WTC11 (cell line): ENCODE measurements around the gene BOLL. TPM values are rescaled to one million over a fixed set of nuclear protein-coding genes. Genes with fewer than 3 reads are reported as not detected.

ENCODE experiments used
- ATAC-seq: fragments of 200-7000 bp; cut with Tn5 transposase; 2 replicates; pipeline ENCODE4 v1.10.0; 2021; ENCODE audit warnings: mild to moderate bottlenecking, moderate library complexity
- CTCF ChIA-PET: fragments of 300-600 bp; sonication (Branson Sonifier 250); formaldehyde crosslinking; loops from one replicate; lab custom pipeline; 2021; ENCODE audit warnings: antibody characterized with exemption; lab: Charles Lee
- POLR2A ChIA-PET: fragments of 350-600 bp; sonication (Branson Sonifier 250); formaldehyde crosslinking; loops from one replicate; lab custom pipeline; 2021; ENCODE audit warnings: antibody characterized with exemption; lab: Charles Lee
- DNase-seq: peaks from one replicate; pipeline ENCODE4 v3.0.0; 2021; ENCODE audit warnings: low spot score
- H3K27ac Mint-ChIP-seq: 2 replicates; pipeline ENCODE4 v1.8.0; 2021; ENCODE audit warnings: mixed read lengths
- H3K27me3 Mint-ChIP-seq: 2 replicates; pipeline ENCODE4 v1.8.0; 2021; ENCODE audit warnings: low read depth, mild to moderate bottlenecking, moderate library complexity, mixed read lengths
- H3K36me3 Mint-ChIP-seq: 2 replicates; pipeline ENCODE4 v1.8.0; 2021; ENCODE audit warnings: mixed read lengths
- H3K4me1 Mint-ChIP-seq: 2 replicates; pipeline ENCODE4 v1.8.0; 2022; ENCODE audit warnings: mixed read lengths
- H3K4me3 Mint-ChIP-seq: 2 replicates; pipeline ENCODE4 v1.8.0; 2021; ENCODE audit warnings: mild to moderate bottlenecking, moderate library complexity, mixed read lengths
- H3K9me3 Mint-ChIP-seq: 2 replicates; pipeline ENCODE4 v1.8.0; 2021; ENCODE audit warnings: mixed read lengths
- ATF1 ChIP-seq: sonication (generic); formaldehyde crosslinking; IDR thresholded peaks from 2 replicates; pipeline ENCODE4 v1.8.1; 2023; ENCODE audit warnings: mild to moderate bottlenecking, moderate library complexity, missing genetic modification reagents
- CREB1 ChIP-seq: sonication (generic); formaldehyde crosslinking; IDR thresholded peaks from 2 replicates; pipeline ENCODE4 v1.8.0; 2023; ENCODE audit warnings: mild to moderate bottlenecking, missing genetic modification reagents
- CREM ChIP-seq: sonication (generic); formaldehyde crosslinking; IDR thresholded peaks from 2 replicates; pipeline ENCODE4 v1.8.1; 2022; ENCODE audit warnings: mild to moderate bottlenecking, missing genetic modification reagents, moderate library complexity
- ELF4 ChIP-seq: sonication (generic); formaldehyde crosslinking; IDR thresholded peaks from 2 replicates; pipeline ENCODE4 v1.8.1; 2022; ENCODE audit warnings: low read depth, mild to moderate bottlenecking, moderate library complexity, missing genetic modification reagents
- GRHL2 ChIP-seq: fragments of 250-450 bp; sonication (Bioruptor Pico); IDR thresholded peaks from 2 replicates; pipeline ENCODE4 v1.8.0; 2022; ENCODE audit warnings: mild to moderate bottlenecking, moderate library complexity; ENCODE audit not compliant: insufficient replicate concordance, severe bottlenecking
- HMGA2 ChIP-seq: fragments of 250-450 bp; sonication (Bioruptor Pico); IDR thresholded peaks from 2 replicates; pipeline ENCODE4 v1.4.0; 2021; ENCODE audit warnings: mild to moderate bottlenecking, moderate library complexity
- KAT7 ChIP-seq: sonication (generic); formaldehyde crosslinking; IDR thresholded peaks from 2 replicates; pipeline ENCODE4 v1.8.1; 2023; ENCODE audit warnings: missing genetic modification reagents, mild to moderate bottlenecking, borderline replicate concordance
- MXD4 ChIP-seq: fragments of 250-450 bp; sonication (Bioruptor Pico); IDR thresholded peaks from 2 replicates; pipeline ENCODE4 v1.8.0; 2021; ENCODE audit warnings: mild to moderate bottlenecking, moderate library complexity, borderline replicate concordance
- NR1H2 ChIP-seq: sonication (generic); formaldehyde crosslinking; IDR thresholded peaks from 2 replicates; pipeline ENCODE4 v1.9.0; 2021; ENCODE audit warnings: mild to moderate bottlenecking, moderate library complexity, missing genetic modification reagents
- RELA ChIP-seq: sonication (generic); formaldehyde crosslinking; IDR thresholded peaks from 2 replicates; pipeline ENCODE4 v1.8.1; 2022; ENCODE audit warnings: missing genetic modification reagents, mild to moderate bottlenecking, borderline replicate concordance
- TCF7 ChIP-seq: sonication (generic); formaldehyde crosslinking; IDR thresholded peaks from 2 replicates; pipeline ENCODE4 v1.8.0; 2022; ENCODE audit warnings: mild to moderate bottlenecking, low read depth, missing genetic modification reagents, moderate library complexity
- TEAD1 ChIP-seq: sonication (generic); formaldehyde crosslinking; IDR thresholded peaks from 2 replicates; pipeline ENCODE4 v1.8.0; 2022; ENCODE audit warnings: mild to moderate bottlenecking, missing genetic modification reagents
- TEAD4 ChIP-seq: sonication (generic); formaldehyde crosslinking; IDR thresholded peaks from 2 replicates; pipeline ENCODE4 v1.8.0; 2022; ENCODE audit warnings: mild to moderate bottlenecking, missing genetic modification reagents
- ZNF138 ChIP-seq: sonication (generic); formaldehyde crosslinking; conservative IDR thresholded peaks from 2 replicates; pipeline ENCODE4 v1.8.1; 2022; ENCODE audit warnings: mild to moderate bottlenecking, moderate library complexity, missing genetic modification reagents
- ZNF219 ChIP-seq: sonication (generic); formaldehyde crosslinking; IDR thresholded peaks from 2 replicates; pipeline ENCODE4 v1.8.0; 2023; ENCODE audit warnings: missing genetic modification reagents, mild to moderate bottlenecking, borderline replicate concordance
- ZNF317 ChIP-seq: sonication (generic); formaldehyde crosslinking; IDR thresholded peaks from 2 replicates; pipeline ENCODE4 v1.8.1; 2023; ENCODE audit warnings: low read depth, mild to moderate bottlenecking, moderate library complexity, missing genetic modification reagents, borderline replicate concordance
- total RNA-seq: library from RNA; stranded (reverse); gene quantifications from 3 replicates; pipeline ENCODE4 v1.2.3, GENCODE V29; 2021
- TF ChIP-seq, protein P1 (sequence below): sonication (generic); formaldehyde crosslinking; conservative IDR thresholded peaks from 2 replicates; pipeline ENCODE4 v1.8.1; 2022; ENCODE audit warnings: mild to moderate bottlenecking, missing genetic modification reagents
- TF ChIP-seq, protein P2 (sequence below): sonication (generic); formaldehyde crosslinking; IDR thresholded peaks from 2 replicates; pipeline ENCODE4 v1.8.0; 2022; ENCODE audit warnings: missing genetic modification reagents
- TF ChIP-seq, protein P3 (sequence below): sonication (generic); formaldehyde crosslinking; IDR thresholded peaks from 2 replicates; pipeline ENCODE4 v1.8.1; 2023; ENCODE audit warnings: mild to moderate bottlenecking, missing genetic modification reagents
- TF ChIP-seq, protein P4 (sequence below): sonication (generic); formaldehyde crosslinking; IDR thresholded peaks from 2 replicates; pipeline ENCODE4 v1.8.0; 2022; ENCODE audit warnings: mild to moderate bottlenecking, missing genetic modification reagents
- TF ChIP-seq, protein P5 (sequence below): sonication (generic); formaldehyde crosslinking; IDR thresholded peaks from 2 replicates; pipeline ENCODE4 v1.8.1; 2023; ENCODE audit warnings: mild to moderate bottlenecking, moderate library complexity, missing genetic modification reagents
- TF ChIP-seq, protein P6 (sequence below): sonication (generic); formaldehyde crosslinking; IDR thresholded peaks from 2 replicates; pipeline ENCODE4 v1.8.0; 2023; ENCODE audit warnings: missing genetic modification reagents

The BOLL gene
- total RNA-seq, 1 experiment from 2014 or later, result 0.13 TPM

DNA sequence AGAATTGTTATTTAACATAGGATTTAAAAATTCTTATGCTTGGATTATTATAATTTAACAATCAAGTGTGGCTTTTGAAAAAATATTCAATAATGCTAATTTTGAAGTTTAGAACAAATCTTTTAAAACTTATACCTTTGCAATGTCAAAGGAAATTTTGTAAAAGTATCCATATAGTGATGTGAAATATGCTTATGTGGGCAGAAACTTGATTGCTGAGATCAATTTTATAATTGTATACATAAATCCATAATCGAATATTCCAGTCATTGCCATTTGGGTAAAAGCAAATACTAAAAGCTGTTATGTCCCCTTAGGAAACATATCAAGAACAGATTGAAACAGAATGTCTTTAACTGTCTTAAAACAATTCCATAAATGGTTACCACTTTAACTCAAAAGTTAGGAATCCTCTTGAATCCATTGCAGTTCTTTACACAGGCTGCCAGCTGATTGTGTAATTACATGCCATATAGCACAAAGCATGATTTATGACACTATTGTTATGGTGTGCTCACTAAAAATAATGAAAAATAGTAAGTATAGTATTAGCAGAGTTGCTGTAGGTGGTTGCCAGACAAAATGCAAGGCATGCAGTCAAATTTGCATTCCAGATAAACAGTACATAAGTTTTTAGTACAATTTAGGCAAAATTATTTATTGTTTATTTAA is 43.5 kb upstream of the BOLL start:
- ChIA-PET CTCF (no interaction called here), POLR2A (no interaction called here)
- Mint-ChIP-seq H3K27me3 (no peaks in the 10 kb centered on the region), H3K4me3 (no peak overlapping the region), H3K36me3 (no peaks in the 10 kb centered on the region), H3K9me3 (peaks cover 6% of the 10 kb centered on the region; the same call in 1 of the 2 replicates), H3K4me1 (peaks cover 11% of the 10 kb centered on the region), H3K27ac (no peak overlapping the region)
- ATAC-seq, result no peak
- TF ChIP-seq TCF7 (CRISPR knock-in tag), result no peak
- no peak for TF ChIP-seq KAT7 (CRISPR knock-in tag)
- TF ChIP-seq ZNF317 (CRISPR knock-in tag), result no peak
- TF ChIP-seq GRHL2 (CRISPR knock-in tag), result no peak
- TF ChIP-seq HMGA2 (CRISPR knock-in tag), result no peak
- TF ChIP-seq ZNF138 (CRISPR knock-in tag), result no peak
- TF ChIP-seq, protein P1, sequence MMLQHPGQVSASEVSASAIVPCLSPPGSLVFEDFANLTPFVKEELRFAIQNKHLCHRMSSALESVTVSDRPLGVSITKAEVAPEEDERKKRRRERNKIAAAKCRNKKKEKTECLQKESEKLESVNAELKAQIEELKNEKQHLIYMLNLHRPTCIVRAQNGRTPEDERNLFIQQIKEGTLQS (CRISPR knock-in tag), result no peak
- TF ChIP-seq NR1H2 (CRISPR knock-in tag), result no peak
- no peak for TF ChIP-seq CREB1 (CRISPR knock-in tag)
- TF ChIP-seq, protein P2, sequence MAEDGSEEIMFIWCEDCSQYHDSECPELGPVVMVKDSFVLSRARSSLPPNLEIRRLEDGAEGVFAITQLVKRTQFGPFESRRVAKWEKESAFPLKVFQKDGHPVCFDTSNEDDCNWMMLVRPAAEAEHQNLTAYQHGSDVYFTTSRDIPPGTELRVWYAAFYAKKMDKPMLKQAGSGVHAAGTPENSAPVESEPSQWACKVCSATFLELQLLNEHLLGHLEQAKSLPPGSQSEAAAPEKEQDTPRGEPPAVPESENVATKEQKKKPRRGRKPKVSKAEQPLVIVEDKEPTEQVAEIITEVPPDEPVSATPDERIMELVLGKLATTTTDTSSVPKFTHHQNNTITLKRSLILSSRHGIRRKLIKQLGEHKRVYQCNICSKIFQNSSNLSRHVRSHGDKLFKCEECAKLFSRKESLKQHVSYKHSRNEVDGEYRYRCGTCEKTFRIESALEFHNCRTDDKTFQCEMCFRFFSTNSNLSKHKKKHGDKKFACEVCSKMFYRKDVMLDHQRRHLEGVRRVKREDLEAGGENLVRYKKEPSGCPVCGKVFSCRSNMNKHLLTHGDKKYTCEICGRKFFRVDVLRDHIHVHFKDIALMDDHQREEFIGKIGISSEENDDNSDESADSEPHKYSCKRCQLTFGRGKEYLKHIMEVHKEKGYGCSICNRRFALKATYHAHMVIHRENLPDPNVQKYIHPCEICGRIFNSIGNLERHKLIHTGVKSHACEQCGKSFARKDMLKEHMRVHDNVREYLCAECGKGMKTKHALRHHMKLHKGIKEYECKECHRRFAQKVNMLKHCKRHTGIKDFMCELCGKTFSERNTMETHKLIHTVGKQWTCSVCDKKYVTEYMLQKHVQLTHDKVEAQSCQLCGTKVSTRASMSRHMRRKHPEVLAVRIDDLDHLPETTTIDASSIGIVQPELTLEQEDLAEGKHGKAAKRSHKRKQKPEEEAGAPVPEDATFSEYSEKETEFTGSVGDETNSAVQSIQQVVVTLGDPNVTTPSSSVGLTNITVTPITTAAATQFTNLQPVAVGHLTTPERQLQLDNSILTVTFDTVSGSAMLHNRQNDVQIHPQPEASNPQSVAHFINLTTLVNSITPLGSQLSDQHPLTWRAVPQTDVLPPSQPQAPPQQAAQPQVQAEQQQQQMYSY (CRISPR knock-in tag), result no peak
- TF ChIP-seq ELF4 (CRISPR knock-in tag), result no peak
- TF ChIP-seq MXD4 (CRISPR knock-in tag), result no peak
- TF ChIP-seq RELA (CRISPR knock-in tag), result no peak
- TF ChIP-seq, protein P3, sequence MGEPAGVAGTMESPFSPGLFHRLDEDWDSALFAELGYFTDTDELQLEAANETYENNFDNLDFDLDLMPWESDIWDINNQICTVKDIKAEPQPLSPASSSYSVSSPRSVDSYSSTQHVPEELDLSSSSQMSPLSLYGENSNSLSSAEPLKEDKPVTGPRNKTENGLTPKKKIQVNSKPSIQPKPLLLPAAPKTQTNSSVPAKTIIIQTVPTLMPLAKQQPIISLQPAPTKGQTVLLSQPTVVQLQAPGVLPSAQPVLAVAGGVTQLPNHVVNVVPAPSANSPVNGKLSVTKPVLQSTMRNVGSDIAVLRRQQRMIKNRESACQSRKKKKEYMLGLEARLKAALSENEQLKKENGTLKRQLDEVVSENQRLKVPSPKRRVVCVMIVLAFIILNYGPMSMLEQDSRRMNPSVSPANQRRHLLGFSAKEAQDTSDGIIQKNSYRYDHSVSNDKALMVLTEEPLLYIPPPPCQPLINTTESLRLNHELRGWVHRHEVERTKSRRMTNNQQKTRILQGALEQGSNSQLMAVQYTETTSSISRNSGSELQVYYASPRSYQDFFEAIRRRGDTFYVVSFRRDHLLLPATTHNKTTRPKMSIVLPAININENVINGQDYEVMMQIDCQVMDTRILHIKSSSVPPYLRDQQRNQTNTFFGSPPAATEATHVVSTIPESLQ (CRISPR knock-in tag), result no peak
- TF ChIP-seq, protein P4, sequence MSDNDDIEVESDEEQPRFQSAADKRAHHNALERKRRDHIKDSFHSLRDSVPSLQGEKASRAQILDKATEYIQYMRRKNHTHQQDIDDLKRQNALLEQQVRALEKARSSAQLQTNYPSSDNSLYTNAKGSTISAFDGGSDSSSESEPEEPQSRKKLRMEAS, result no peak
- DNase-seq, result no peak

DNA sequence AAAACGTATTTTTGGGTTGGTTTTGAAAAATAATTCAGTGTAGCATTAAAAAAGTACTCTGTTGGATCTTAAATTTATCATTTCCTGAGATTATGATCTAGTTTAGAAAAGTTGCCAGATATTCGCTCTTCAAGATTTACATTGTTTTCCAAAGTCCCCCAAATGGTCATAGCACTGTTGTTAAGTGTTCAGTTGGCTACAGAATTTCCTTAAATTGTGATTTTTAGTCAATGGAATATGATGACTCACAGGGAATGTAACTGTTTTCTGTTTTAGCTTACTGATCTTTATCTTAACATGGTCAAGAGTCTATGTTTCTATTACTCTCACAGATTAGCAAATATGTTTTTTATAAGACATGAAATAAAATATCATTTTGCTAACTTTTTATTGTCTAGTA is 42.5 kb upstream of the BOLL start:
- Mint-ChIP-seq H3K27ac (no peak overlapping the region), H3K4me3 (no peak overlapping the region), H3K9me3 (peaks cover 6% of the 10 kb centered on the region; the same call in 1 of the 2 replicates), H3K36me3 (no peaks in the 10 kb centered on the region), H3K27me3 (no peaks in the 10 kb centered on the region)
- CTCF ChIA-PET, result no interaction called here
- POLR2A ChIA-PET, result no interaction called here
- no peak for ATAC-seq
- TF ChIP-seq TEAD1, result no peak
- TF ChIP-seq, all 79 proteins: peak for 0
- H3K4me1 Mint-ChIP-seq, result peaks cover 11% of the 10 kb centered on the region
- no peak for DNase-seq

DNA sequence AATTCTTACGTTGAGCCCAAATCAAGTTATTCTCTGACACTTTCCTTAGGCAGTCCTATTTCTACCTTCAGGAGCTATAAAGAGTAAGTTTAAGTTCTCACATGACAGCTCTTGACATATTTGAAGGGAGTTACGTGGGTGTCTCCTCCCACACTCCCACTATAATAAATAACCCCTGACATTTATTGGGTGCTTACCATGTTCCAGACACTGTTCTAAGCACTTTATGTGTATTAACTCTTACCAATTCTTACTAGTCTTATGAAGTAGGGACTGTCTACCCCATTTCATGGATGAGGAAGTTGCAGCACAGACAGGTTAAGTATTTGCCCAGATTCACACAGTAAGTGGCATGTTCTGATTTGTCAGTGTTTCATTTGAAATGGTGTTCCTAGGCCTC is 37.2 kb upstream of the BOLL start:
- no peak overlapping the region for H3K4me3 Mint-ChIP-seq
- no peak for TF ChIP-seq ZNF138 (CRISPR knock-in tag)
- no peak for TF ChIP-seq ZNF219 (CRISPR knock-in tag)
- no peak for TF ChIP-seq TEAD4 (CRISPR knock-in tag)
- TF ChIP-seq ATF1 (CRISPR knock-in tag), result no peak
- no peak for TF ChIP-seq ZNF317 (CRISPR knock-in tag)
- TF ChIP-seq, protein P5, sequence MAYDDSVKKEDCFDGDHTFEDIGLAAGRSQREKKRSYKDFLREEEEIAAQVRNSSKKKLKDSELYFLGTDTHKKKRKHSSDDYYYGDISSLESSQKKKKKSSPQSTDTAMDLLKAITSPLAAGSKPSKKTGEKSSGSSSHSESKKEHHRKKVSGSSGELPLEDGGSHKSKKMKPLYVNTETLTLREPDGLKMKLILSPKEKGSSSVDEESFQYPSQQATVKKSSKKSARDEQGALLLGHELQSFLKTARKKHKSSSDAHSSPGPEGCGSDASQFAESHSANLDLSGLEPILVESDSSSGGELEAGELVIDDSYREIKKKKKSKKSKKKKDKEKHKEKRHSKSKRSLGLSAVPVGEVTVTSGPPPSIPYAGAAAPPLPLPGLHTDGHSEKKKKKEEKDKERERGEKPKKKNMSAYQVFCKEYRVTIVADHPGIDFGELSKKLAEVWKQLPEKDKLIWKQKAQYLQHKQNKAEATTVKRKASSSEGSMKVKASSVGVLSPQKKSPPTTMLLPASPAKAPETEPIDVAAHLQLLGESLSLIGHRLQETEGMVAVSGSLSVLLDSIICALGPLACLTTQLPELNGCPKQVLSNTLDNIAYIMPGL (CRISPR knock-in tag), result no peak
- TF ChIP-seq CREM (CRISPR knock-in tag), result no peak
- TF ChIP-seq, protein P6, sequence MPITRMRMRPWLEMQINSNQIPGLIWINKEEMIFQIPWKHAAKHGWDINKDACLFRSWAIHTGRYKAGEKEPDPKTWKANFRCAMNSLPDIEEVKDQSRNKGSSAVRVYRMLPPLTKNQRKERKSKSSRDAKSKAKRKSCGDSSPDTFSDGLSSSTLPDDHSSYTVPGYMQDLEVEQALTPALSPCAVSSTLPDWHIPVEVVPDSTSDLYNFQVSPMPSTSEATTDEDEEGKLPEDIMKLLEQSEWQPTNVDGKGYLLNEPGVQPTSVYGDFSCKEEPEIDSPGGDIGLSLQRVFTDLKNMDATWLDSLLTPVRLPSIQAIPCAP, result no peak
- TF ChIP-seq, all 79 proteins: peak for 0
- H3K27ac Mint-ChIP-seq, result no peak overlapping the region
- no peak for DNase-seq
- H3K27me3 Mint-ChIP-seq, result no peaks in the 10 kb centered on the region
- H3K36me3 Mint-ChIP-seq, result no peaks in the 10 kb centered on the region
- ChIA-PET CTCF (no interaction called here), POLR2A (no interaction called here)
- ATAC-seq, result no peak
- no peaks in the 10 kb centered on the region for H3K9me3 Mint-ChIP-seq
- peaks cover 11% of the 10 kb centered on the region for H3K4me1 Mint-ChIP-seq
